A549 (cell line): Measurements from ENCODE around the gene LRRC4C. TPM values are rescaled to one million over a fixed set of nuclear protein-coding genes. Genes with fewer than 3 reads are reported as not detected.

Experiments
- ATAC-seq, 2 experiments: fragments of 200-7000 bp in 1 of 2; fragments of >200 bp in 1 of 2; cut with Nextera tagmentation in 1 of 2; cut with Tn5 transposase in 1 of 2; 3 replicates each; pipeline versions ENCODE4 v1.8.0 to v1.9.1; 2018 to 2020; ENCODE audit warnings: mild to moderate bottlenecking in 1 of 2, moderate library complexity in 1 of 2
- CTCF ChIA-PET: fragments of 300-600 bp; sonication (Branson Sonifier 250); formaldehyde crosslinking; extraction: SDS; loops from one replicate; lab custom pipeline; 2021; ENCODE audit warnings: antibody characterized with exemption, inconsistent platforms; lab: Yijun Ruan, JAX
- POLR2A ChIA-PET: fragments of 350-600 bp; formaldehyde crosslinking; extraction: SDS; loops from one replicate; lab custom pipeline; 2021; ENCODE audit warnings: antibody characterized with exemption, inconsistent platforms; lab: Yijun Ruan, JAX
- DNase-seq, 2 experiments: peaks; one replicate each; pipeline versions ENCODE4 v3.0.0 to v3.0.0-alpha.2; 2011 to 2016; ENCODE audit warnings: low read depth in 1 of 2, low spot score in 1 of 2
- FAIRE-seq: peaks from 2 replicates; lab custom pipeline; 2011; peaks lifted over from hg19 to GRCh38; lab: Jason Lieb, UNC
- H3K27ac ChIP-seq, 2 experiments: fragments of >200 bp; sonication (Bioruptor Twin); formaldehyde crosslinking; 3 replicates each; pipeline ENCODE4 v1.5.1; 2016 to 2017
- H3K4me1 ChIP-seq: fragments of >200 bp; sonication (Bioruptor Twin); formaldehyde crosslinking; 3 replicates; pipeline ENCODE4 v1.6.1; 2016
- H3K4me2 ChIP-seq: fragments of >200 bp; sonication (Bioruptor Twin); formaldehyde crosslinking; 3 replicates; pipeline ENCODE4 v1.6.1; 2016
- H3K4me3 ChIP-seq: fragments of >200 bp; sonication (Bioruptor Twin); formaldehyde crosslinking; 3 replicates; pipeline ENCODE4 v1.5.1; 2016
- H3K9me3 ChIP-seq: fragments of >200 bp; sonication (Bioruptor Twin); formaldehyde crosslinking; 3 replicates; pipeline ENCODE4 v1.6.1; 2016
- BHLHE40 ChIP-seq: IDR thresholded peaks from 2 replicates; pipeline ENCODE4 v1.6.1; 2012; ENCODE audit warnings: low read depth, low read length, inconsistent platforms
- CHD2 ChIP-seq: fragments of 150-350 bp; IDR thresholded peaks from 2 replicates; pipeline ENCODE4 v1.6.1; 2014; ENCODE audit warnings: low read length; ENCODE audit not compliant: partially characterized antibody
- EHF ChIP-seq: fragments of 250-450 bp; sonication (Bioruptor Pico); IDR thresholded peaks from 2 replicates; pipeline ENCODE4 v1.5.0; 2020; ENCODE audit warnings: mild to moderate bottlenecking
- EHMT2 ChIP-seq: fragments of 200-600 bp; sonication (generic); IDR thresholded peaks from 2 replicates; pipeline ENCODE4 v1.6.1; 2016; ENCODE audit warnings: antibody characterized with exemption, low read depth, mild to moderate bottlenecking, moderate library complexity
- ESRRA ChIP-seq: fragments of 150-350 bp; IDR thresholded peaks from 2 replicates; pipeline ENCODE4 v1.6.1; 2014; ENCODE audit warnings: mild to moderate bottlenecking, low read length, borderline replicate concordance
- FOSL2 ChIP-seq, 2 experiments: fragments of 450-650 bp in 1 of 2; fragments of >200 bp in 1 of 2; sonication (Bioruptor Twin) in 1 of 2; formaldehyde crosslinking; IDR thresholded peaks; 2 replicates each; pipeline versions ENCODE4 v1.5.0 to v1.6.1; 2016 to 2020; ENCODE audit warnings: mild to moderate bottlenecking in 1 of 2, moderate library complexity in 1 of 2
- HOXA7 ChIP-seq: fragments of 250-450 bp; sonication (Bioruptor Pico); IDR thresholded peaks from 2 replicates; pipeline ENCODE4 v1.5.0; 2020; ENCODE audit warnings: mild to moderate bottlenecking, moderate library complexity
- HOXB13 ChIP-seq: fragments of 250-450 bp; sonication (Bioruptor Pico); IDR thresholded peaks from 2 replicates; pipeline ENCODE4 v1.5.0; 2020; ENCODE audit warnings: low read depth, mild to moderate bottlenecking, moderate library complexity
- TFCP2L1 ChIP-seq: fragments of 250-450 bp; sonication (Bioruptor Pico); IDR thresholded peaks from 2 replicates; pipeline ENCODE4 v1.5.0; 2021; ENCODE audit warnings: mild to moderate bottlenecking
- WGBS: methylation state at CpG from one replicate; pipeline ENCODE4 v1.1.6; 2017; ENCODE audit errors: missing lambda C conversion rate; 5-methylcytosine and 5-hydroxymethylcytosine counted together
- polyA plus RNA-seq, 4 experiments: library from polyadenylated mRNA; depleted of rRNA in 3 of 4; stranded (reverse); fragments of >200 nt; fragmentation: RNase III in 1 of 4; extraction: RNeasy Plus Mini Kit Qiagen cat#74134 plus additional on column Dnase treatment in 1 of 4; gene quantifications; 2 replicates in 3 of 4; 3 replicates in 1 of 4; pipeline ENCODE4 v1.2.3, GENCODE V29; 2011 to 2017
- TF ChIP-seq, protein P1 (sequence below): fragments of 200-600 bp; sonication (generic); IDR thresholded peaks from 2 replicates; pipeline ENCODE4 v1.6.1; 2016; ENCODE audit warnings: antibody characterized with exemption, mild to moderate bottlenecking, moderate library complexity
- TF ChIP-seq, protein P2 (sequence below): fragments of 250-450 bp; sonication (Bioruptor Pico); IDR thresholded peaks from 2 replicates; pipeline ENCODE4 v1.5.0; 2021; ENCODE audit warnings: mild to moderate bottlenecking, moderate library complexity, borderline replicate concordance

LRRC4C gene
- polyA plus RNA-seq, 2 of the 4 experiments (the other 2 are of a cell fraction): not detected

DNA sequence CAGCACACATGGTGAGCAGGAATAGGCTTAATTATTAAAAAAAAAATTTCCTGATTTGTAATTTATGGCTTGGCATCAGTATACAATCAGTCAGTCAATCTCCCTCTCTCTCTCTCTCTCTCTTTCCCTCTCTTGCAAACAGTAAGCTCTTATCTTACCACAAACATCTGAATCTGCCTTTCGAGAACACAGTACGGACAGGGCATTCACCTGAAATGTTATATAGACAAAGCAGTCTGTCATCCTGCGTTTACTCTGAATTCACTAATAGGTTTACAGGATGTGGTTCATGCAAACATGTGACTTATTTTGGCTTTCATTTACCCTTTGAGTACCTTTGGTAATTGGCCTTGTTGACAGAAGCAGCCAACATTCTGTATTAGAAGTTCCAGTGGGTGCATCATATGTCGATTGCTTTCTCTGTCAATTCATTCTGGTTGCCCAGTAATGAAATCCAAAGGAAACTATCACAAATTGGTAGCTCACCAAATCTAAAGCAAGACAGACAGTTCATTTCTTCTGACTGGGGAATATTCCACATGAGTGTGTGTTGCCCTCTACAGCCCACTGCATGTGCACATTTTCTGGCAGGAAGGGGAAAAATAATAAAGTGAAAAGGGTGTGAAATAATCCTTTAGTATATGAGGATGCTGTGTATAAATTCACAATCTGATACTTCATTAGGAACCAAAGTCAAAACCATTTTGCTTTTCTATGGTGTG is 1058.2 kb downstream of the LRRC4C start (continued):
- TF ChIP-seq, protein P1, sequence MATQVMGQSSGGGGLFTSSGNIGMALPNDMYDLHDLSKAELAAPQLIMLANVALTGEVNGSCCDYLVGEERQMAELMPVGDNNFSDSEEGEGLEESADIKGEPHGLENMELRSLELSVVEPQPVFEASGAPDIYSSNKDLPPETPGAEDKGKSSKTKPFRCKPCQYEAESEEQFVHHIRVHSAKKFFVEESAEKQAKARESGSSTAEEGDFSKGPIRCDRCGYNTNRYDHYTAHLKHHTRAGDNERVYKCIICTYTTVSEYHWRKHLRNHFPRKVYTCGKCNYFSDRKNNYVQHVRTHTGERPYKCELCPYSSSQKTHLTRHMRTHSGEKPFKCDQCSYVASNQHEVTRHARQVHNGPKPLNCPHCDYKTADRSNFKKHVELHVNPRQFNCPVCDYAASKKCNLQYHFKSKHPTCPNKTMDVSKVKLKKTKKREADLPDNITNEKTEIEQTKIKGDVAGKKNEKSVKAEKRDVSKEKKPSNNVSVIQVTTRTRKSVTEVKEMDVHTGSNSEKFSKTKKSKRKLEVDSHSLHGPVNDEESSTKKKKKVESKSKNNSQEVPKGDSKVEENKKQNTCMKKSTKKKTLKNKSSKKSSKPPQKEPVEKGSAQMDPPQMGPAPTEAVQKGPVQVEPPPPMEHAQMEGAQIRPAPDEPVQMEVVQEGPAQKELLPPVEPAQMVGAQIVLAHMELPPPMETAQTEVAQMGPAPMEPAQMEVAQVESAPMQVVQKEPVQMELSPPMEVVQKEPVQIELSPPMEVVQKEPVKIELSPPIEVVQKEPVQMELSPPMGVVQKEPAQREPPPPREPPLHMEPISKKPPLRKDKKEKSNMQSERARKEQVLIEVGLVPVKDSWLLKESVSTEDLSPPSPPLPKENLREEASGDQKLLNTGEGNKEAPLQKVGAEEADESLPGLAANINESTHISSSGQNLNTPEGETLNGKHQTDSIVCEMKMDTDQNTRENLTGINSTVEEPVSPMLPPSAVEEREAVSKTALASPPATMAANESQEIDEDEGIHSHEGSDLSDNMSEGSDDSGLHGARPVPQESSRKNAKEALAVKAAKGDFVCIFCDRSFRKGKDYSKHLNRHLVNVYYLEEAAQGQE: no peak
- TF ChIP-seq EHF (CRISPR knock-in tag): no peak
- no peak for TF ChIP-seq TFCP2L1 (CRISPR knock-in tag)
- TF ChIP-seq CHD2: no peak

DNA sequence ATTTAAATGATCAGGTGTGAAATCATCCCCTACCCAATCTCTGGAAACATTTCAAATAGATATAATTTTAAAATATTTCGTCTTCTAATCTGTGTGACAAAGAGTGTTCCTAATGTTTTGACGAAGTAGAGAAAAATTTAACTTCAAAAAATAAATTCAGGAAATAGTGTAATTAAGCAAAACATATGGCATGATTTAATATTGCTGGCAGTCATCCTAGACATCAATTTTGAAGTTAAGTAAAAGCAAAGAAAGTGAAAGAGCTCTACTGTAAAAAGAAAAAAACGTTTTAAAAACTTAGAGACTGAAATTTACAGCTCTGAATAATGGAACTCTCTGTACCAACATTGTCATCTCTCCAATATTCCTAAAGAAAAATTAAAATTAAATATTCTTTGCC is 1062.3 kb downstream of the LRRC4C start:
- ATAC-seq (no peak), DNase-seq (no peak), FAIRE-seq (no peak)
- TF ChIP-seq ESRRA: no peak
- TF ChIP-seq, protein P2, sequence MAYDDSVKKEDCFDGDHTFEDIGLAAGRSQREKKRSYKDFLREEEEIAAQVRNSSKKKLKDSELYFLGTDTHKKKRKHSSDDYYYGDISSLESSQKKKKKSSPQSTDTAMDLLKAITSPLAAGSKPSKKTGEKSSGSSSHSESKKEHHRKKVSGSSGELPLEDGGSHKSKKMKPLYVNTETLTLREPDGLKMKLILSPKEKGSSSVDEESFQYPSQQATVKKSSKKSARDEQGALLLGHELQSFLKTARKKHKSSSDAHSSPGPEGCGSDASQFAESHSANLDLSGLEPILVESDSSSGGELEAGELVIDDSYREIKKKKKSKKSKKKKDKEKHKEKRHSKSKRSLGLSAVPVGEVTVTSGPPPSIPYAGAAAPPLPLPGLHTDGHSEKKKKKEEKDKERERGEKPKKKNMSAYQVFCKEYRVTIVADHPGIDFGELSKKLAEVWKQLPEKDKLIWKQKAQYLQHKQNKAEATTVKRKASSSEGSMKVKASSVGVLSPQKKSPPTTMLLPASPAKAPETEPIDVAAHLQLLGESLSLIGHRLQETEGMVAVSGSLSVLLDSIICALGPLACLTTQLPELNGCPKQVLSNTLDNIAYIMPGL: no peak
- Histone ChIP-seq H3K27ac (no peak overlapping the region), H3K4me1 (no peaks in the 10 kb centered on the region), H3K4me3 (no peak overlapping the region), H3K9me3 (no peaks in the 10 kb centered on the region), H3K4me2 (no peak overlapping the region)
- POLR2A ChIA-PET: no interaction called here
- WGBS: 7% methylated on average over 3 of the region's 3 CpGs
- CTCF ChIA-PET: no interaction called here

DNA sequence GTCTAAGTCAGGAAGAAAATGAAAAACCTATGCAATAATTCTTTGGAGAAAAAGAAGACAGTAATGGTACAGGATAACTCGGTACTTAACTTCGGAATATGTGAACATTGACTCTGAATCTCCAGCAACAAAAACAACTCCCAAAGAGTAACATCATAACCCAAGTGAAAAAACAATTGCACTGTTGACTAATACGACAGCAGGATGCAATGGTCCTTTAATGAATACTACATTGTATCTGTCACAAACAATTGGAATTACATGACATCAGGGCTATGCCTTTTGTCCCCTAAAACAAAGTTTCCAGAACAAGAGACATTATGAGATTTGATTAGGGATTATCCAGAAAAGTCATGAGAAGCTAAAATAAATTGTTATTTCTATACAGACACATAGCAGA is 1065.9 kb downstream of the LRRC4C start:
- DNase-seq (no peak), ATAC-seq (no peak), FAIRE-seq (no peak)
- TF ChIP-seq FOSL2 (IDR thresholded peaks at IDR 0.05) (no peak), FOSL2 (CRISPR knock-in tag; IDR thresholded peaks at IDR 0.05) (no peak)
- POLR2A ChIA-PET: no interaction called here
- Histone ChIP-seq H3K4me3 (no peak overlapping the region), H3K4me1 (no peaks in the 10 kb centered on the region), H3K9me3 (no peaks in the 10 kb centered on the region), H3K27ac (no peak overlapping the region), H3K4me2 (no peak overlapping the region)
- CTCF ChIA-PET: no interaction called here
- 38% methylated on average over 3 of the region's 3 CpGs for WGBS

DNA sequence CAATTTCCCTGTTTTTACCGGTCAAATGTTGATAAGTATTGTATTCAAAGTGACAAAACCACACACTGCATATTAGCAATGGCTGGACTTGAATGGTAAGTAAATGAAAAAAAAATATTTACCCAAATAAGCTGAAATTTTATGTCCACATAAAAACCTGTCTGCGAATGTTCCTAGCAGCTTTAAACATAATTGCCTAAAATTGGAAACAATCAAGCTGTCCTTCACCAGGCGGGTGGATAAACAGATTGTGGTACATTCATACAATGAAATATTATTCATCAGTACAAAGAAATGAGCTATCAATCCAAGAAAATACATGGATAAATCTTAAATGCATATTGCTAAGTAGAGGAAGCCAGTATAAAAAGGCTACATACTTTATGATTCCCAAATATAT is 1067.8 kb downstream of the LRRC4C start:
- TF ChIP-seq FOSL2 (IDR thresholded peaks at IDR 0.05): no peak
- no peak for TF ChIP-seq FOSL2 (CRISPR knock-in tag; IDR thresholded peaks at IDR 0.05)
- TF ChIP-seq HOXB13 (CRISPR knock-in tag): no peak
- no peak for TF ChIP-seq BHLHE40
- TF ChIP-seq EHMT2: no peak
- TF ChIP-seq HOXA7: no peak
- TF ChIP-seq, all 56 proteins: peak for 0
- CTCF ChIA-PET: interaction anchor here (1.5 kb wide), 1 partner anchor 63 kb away, joined by 6 read pairs; no protein-coding TSS in a partner anchor
- no peaks in the 10 kb centered on the region for H3K4me1 ChIP-seq
- H3K27ac ChIP-seq: no peak overlapping the region
- POLR2A ChIA-PET: no interaction called here
- ATAC-seq: no peak
- no peak overlapping the region for H3K4me3 ChIP-seq
- H3K4me2 ChIP-seq: no peak overlapping the region
- no peaks in the 10 kb centered on the region for H3K9me3 ChIP-seq
- no peak for DNase-seq
- 42% methylated on average over 3 of the region's 3 CpGs for WGBS
- no peak for FAIRE-seq
